Activated CD4-positive, alpha-beta T cell treated with anti-CD3 and anti-CD28 coated beads, Interleukin-2, Interleukin-6, amounts not matched to agents 100 ng/mL and 50 ng/mL, durations not matched to agents 16 hours and 8 hours (primary cell): ENCODE results near the gene CDH22.

ENCODE experiments used
- DNase-seq: peaks from one replicate; pipeline ENCODE4 v3.0.0-alpha.2; 2020

CDH22 gene

GRCh38 chr20:46212252-46212651 lies 96.0 kb downstream of the CDH22 start:
- DNase-seq = no peak

DNA sequence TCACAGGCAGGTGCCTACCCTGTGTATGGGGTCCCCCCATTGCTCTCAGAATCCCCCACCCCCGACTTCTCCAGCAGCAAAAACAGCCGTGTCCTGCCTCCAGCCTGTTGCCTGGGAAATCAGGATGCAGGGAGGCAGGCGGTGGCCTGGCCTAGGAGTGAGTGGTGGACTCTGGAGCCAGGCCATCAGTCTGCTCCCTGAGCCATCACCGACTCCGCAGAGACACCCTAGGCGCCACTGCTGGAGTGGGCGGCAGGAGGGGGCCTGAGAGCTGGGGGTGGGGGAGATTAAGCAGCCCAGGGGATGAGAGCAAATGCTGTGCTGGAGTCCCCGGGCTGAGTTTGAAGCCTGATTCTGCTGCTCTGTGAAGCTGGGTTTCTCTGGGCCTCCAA lies 97.0 kb downstream of the CDH22 start:
- no peak for DNase-seq

GRCh38 chr20:46210672-46211330 lies 97.5 kb downstream of the CDH22 start:
- DNase-seq = no peak

GRCh38 chr20:46209930-46210671 lies 98.2 kb downstream of the CDH22 start:
- no peak for DNase-seq

GRCh38 chr20:46207793-46208192 lies 100.5 kb downstream of the CDH22 start:
- no peak for DNase-seq

DNA sequence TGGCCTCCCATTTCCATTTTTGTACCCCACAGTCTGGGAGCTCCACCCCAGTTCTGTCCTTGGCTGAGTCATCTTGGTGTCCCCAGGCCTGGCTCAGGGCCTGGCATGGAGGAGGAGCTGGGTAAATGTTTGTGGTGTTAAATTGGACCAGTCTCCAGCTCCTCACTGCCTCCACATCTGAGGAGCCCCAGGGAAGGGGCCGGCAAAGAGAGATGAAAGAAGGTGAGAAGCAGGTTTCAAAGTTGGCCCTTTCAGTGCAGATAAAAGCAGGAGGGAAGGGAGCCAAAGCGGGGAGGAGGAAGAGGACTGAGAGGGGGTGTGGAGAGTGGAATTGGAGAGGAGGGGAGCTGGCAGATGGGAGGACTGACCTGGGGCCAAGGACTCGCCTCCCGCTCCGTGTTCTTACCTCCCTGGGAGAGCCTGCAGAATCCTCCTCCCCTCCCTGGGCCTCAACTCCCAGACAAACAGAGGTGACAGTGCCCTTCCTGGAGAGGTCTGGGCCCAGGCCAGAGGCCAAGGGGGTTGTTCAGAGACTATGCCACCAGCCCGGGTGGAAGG lies 101.2 kb downstream of the CDH22 start:
- DNase-seq = no peak

- DNase-seq = peak; percentile 24
These were observed 102.3 kb downstream of the CDH22 start for GRCh38 chr20:46206025-46206424.

GRCh38 chr20:46205349-46205748 lies 102.9 kb downstream of the CDH22 start:
- DNase-seq = peak; percentile 16

DNA sequence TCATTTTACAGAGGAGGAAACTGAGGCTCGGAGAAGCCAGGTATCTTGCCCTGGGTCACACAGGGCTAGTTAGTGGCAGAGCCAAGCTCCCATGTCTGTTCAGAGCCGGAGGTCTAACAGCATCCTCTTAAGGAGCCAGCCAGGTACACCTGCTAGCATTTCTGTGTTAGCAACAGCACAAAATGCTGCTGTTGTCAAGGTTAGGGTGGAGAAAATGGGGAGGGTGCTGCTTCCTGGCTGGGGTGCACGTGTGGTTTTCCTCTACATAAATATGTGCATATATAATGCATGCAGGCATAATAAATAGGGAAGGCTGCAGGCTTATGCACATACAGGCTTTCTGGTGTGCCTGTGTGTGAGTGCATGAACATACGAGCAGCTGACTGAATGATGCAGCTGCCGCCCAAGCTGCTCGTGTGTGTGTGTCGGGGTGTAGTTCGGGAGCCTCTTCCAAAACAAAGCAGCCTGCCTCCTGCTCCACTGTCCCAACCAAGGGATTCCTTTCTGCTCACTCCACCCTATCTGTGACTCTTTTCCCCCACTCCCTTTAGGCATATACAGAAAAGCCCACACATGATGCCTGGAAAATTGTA lies 103.6 kb downstream of the CDH22 start:
- DNase-seq = no peak

GRCh38 chr20:46203510-46203837 lies 104.8 kb downstream of the CDH22 start:
- DNase-seq = no peak

- DNase-seq = no peak
These were observed 105.4 kb downstream of the CDH22 start for GRCh38 chr20:46202766-46203509.

GRCh38 chr20:46200582-46201570 lies 107.4 kb downstream of the CDH22 start:
- no peak for DNase-seq

DNA sequence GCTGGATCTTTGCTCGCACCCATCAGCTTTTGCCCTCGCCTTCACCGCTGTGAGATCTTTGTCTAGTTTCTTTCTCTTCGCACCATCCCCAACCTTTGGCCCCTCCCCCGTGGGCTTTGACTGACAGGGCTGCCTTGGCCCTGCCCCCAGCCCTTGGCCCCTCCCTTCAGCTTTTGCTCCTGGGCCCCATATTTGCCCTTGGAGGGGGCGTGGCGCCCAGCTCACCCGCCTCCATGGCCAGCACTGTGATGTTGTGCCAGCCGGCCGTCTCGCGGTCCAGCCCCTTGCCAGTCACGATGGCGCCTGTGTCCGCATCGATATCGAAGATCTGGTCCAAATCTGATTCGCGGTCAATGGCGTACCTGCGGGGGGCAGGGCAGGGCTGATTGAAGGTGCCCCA lies 109.1 kb downstream of the CDH22 start:
- DNase-seq = peak; percentile 23

GRCh38 chr20:46196990-46197389 lies 111.3 kb downstream of the CDH22 start:
- DNase-seq = no peak

DNA sequence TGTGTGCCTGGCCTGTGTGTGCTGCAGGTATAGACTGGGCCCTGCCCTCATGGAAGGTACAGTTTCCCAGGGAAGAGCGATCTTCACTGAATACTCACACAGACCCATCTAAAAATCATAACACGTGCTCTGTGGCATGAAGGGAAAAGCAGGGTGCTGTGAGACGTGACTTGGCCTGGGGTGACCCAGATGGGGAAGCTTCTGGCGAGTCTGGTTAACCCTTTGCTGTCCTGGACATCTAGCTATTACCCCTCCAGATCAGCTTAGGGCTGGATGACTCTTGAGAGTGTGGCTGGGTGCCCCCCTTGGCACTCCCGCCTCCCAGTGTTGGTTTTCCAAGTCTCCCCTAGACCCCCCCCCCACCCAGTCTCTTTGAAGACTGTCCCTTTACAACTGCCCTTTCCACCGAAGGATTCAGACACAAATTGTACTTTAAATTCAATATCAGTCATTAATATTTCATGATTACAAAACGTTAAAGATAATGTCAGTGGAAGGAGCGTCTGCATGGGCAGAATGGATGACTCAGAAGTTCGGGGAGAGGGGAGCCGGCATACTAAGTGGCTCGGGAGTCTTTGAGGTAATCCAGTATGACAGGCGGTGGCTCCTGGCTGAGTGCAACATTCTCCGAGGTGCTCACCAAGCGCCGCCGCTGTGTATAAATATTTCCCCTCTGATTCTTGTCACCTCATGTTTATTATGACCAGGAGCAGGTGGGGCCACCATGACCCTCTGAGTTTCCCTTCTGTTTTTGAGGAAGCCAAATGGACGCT lies 112.8 kb downstream of the CDH22 start:
- DNase-seq = no peak

- DNase-seq = no peak
These were observed 113.9 kb downstream of the CDH22 start for GRCh38 chr20:46194409-46194808.

DNA sequence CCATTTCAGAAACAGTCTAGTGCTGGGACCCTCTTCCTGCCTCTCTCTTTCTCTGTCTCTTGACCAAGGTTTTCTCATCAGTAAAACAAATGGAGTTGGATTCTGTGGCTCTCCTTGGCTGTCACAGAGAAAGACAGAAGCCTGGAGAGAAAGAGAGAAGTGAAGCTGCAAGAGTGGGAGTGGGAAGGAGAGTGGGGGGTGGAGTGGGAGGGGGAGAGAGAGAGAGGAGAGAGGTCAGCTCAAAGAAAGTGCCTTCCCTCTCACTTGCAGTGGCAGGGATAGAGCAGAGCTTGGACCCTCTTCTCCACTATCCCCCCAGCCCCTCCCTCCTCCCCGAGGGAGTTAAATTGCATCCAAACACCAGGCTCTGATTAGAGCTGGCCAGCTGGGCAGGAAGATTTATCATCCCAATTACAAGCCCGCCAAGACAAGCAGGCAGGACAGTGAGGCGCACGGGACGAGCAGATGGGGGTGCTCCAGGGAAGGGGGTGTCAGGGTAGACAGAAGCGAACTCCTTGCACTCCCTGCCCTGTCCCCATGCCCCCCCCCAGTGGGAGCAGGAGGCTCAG lies 115.8 kb downstream of the CDH22 start:
- no peak for DNase-seq

- DNase-seq = no peak
These were observed 116.7 kb downstream of the CDH22 start for GRCh38 chr20:46191611-46192010.

- no peak for DNase-seq
These were observed 117.1 kb downstream of the CDH22 start for GRCh38 chr20:46191168-46191540.

GRCh38 chr20:46190478-46191167 lies 117.7 kb downstream of the CDH22 start:
- DNase-seq = no peak
